GM12878 (cell line): ENCODE measurements around the gene SSBP1. TPM values are rescaled to one million over a fixed set of nuclear protein-coding genes. Genes with fewer than 3 reads are reported as not detected.

Experiments
- ASH2L ChIP-seq: fragments of 300-600, 200-600 bp; sonication (generic); IDR thresholded peaks from 2 replicates; pipeline ENCODE4 v1.6.1; 2017; ENCODE audit warnings: low read depth, mild to moderate bottlenecking, borderline replicate concordance
- CEBPZ ChIP-seq: fragments of 150-350 bp; IDR thresholded peaks from 2 replicates; pipeline ENCODE4 v1.6.1; 2016; ENCODE audit warnings: low read depth, low read length
- LARP7 ChIP-seq: fragments of 450-650 bp; IDR thresholded peaks from 2 replicates; pipeline ENCODE4 v1.6.1; 2017; ENCODE audit warnings: mild to moderate bottlenecking
- MYC ChIP-seq: IDR thresholded peaks from 2 replicates; pipeline ENCODE4 v1.6.1; 2011; ENCODE audit warnings: mild to moderate bottlenecking, low read length, moderate library complexity, inconsistent platforms; ENCODE audit not compliant: insufficient read depth, insufficient replicate concordance, insufficient read length, severe bottlenecking
- SRF ChIP-seq, 2 experiments: IDR thresholded peaks; 2 replicates each; pipeline ENCODE4 v1.6.1; 2011; ENCODE audit warnings: low read depth in 2 of 2, low read length in 2 of 2, mild to moderate bottlenecking in 1 of 2, moderate library complexity in 1 of 2
- ZNF687 ChIP-seq: fragments of 450-650 bp; IDR thresholded peaks from 2 replicates; pipeline ENCODE4 v1.6.1; 2017; ENCODE audit warnings: mild to moderate bottlenecking, moderate library complexity
- polyA plus RNA-seq, 11 experiments: library from polyadenylated mRNA; depleted of rRNA in 4 of 11; unstranded in 6 of 11; stranded (reverse) in 5 of 11; fragments of >200 nt; fragmentation: Nextera tagmentation in 4 of 11; fragmentation: Illumina TruSeq in 1 of 11; extraction: Ambion mirVana in 4 of 11; extraction: Trizol in 1 of 11; gene quantifications; 1 replicate in 1 of 11; 2 replicates in 10 of 11; pipeline versions ENCODE4 v1.2.1 to v1.2.3, GENCODE V29; 2011 to 2016; ENCODE audit warnings: inconsistent platforms in 2 of 11, missing spikeins in 2 of 11, low read depth in 1 of 11
- total RNA-seq, 4 experiments: library from RNA; depleted of rRNA in 3 of 4; stranded (reverse); fragments of >200 nt in 3 of 4; fragmentation: Illumina TruSeq in 1 of 4; extraction: Trizol in 1 of 4; gene quantifications; 2 replicates each; pipeline versions ENCODE4 v1.2.1 to v1.2.3, GENCODE V29; 2013 to 2021

SSBP1 gene
- total and polyA plus RNA-seq, 10 of the 15 experiments (the other 5 are each of a cell fraction or from before 2014, with no cell fraction given) = 191 to 998 (median 418) TPM

GRCh38 chr7:141738592-141739013 lies 445 bp downstream of the SSBP1 start (continued):
- TF ChIP-seq ZNF687 (no peak), SRF (IDR thresholded peaks at IDR 0.05; ENCODE audit: low read depth in 2 of 2, low read length in 2 of 2) (no peak), CEBPZ (no peak), MYC (no peak), ASH2L (no peak), LARP7 (no peak)
